GM12892 (cell line): ENCODE results near the gene HSD3B1.

Experiments
- POLR2A ChIP-seq: IDR thresholded peaks from 2 replicates; pipeline ENCODE4 v1.6.1; 2011; ENCODE audit warnings: low read depth, low read length, control low read depth
- POLR2AphosphoS5 ChIP-seq: IDR thresholded peaks from 2 replicates; pipeline ENCODE4 v1.6.1; 2011; ENCODE audit warnings: low read depth, low read length, control low read depth
- TAF1 ChIP-seq: IDR thresholded peaks from 2 replicates; pipeline ENCODE4 v1.6.1; 2011; ENCODE audit warnings: low read depth, mild to moderate bottlenecking, control low read depth, low read length, borderline replicate concordance

DNA sequence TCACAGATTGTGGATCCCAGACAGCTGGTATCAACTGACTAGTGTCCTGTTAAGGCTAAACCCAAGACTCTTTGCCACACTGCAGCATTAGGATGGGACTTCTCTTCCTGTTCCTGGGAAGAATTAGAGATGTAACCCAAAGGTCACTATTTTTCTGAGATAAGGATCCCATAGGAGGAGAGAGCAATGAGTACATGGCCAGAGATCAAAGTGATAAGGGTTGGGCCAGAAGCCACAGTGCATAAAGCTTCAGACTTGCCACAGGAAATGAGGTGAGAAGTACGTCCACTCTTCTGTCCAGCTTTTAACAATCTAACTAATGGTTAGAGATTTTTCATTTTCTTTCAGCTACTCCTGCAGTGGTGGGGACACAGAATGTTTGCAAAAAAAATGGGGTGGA lies at the start of gene HSD3B1:
- TF ChIP-seq POLR2AphosphoS5 (no peak), POLR2A (no peak), TAF1 (no peak)
